ENCODE results near the gene NWD2. TPM values are rescaled to one million over a fixed set of nuclear protein-coding genes. Genes with fewer than 3 reads are reported as not detected.

The NWD2 gene
- polyA plus RNA-seq, 1 donor from 2014 or later, result 0.06 TPM

- Histone ChIP-seq H3F3A (ENCODE audit: insufficient read depth, low read length, poor library complexity, severe bottlenecking) (no peaks in the 10 kb centered on the region), H3K79me2 (replicated peaks; ENCODE audit: insufficient read depth, low read length) (no peaks in the 10 kb centered on the region), H3K4me2 (ENCODE audit: low read length) (no peak overlapping the region), H2AFZ (ENCODE audit: low read depth, low read length) (no peak overlapping the region), H3K27ac (ENCODE audit: low read length) (no peak overlapping the region), H3K9ac (ENCODE audit: low read length) (no peak overlapping the region), H3K9me2 (ENCODE audit: insufficient read depth, low read length) (no peaks in the 10 kb centered on the region), H3K4me3 (ENCODE audit: low read length) (no peak overlapping the region), H3K36me3 (ENCODE audit: insufficient read depth, low read length) (no peaks in the 10 kb centered on the region), H4K20me1 (ENCODE audit: insufficient read depth) (no peaks in the 10 kb centered on the region), H3K9me3 (ENCODE audit: low read length) (no peaks in the 10 kb centered on the region), H3K27me3 (ENCODE audit: insufficient read depth, low read depth, low read length) (no peaks in the 10 kb centered on the region)
- no peak for TF ChIP-seq TAF1 (IDR thresholded peaks at IDR 0.05; ENCODE audit: low read depth)
- TF ChIP-seq SMC3 (conservative IDR thresholded peaks at IDR 0.05; ENCODE audit: poor library complexity), result no peak
- no peak for TF ChIP-seq MXI1 (conservative IDR thresholded peaks at IDR 0.05; ENCODE audit: poor library complexity, severe bottlenecking)
- no peak for TF ChIP-seq POLR2AphosphoS5 (IDR thresholded peaks at IDR 0.05)
- TF ChIP-seq EP300 (conservative IDR thresholded peaks at IDR 0.05; ENCODE audit: poor library complexity, severe bottlenecking), result no peak
Observed at GRCh38 chr4:37370052-37370451, 125.5 kb downstream of the NWD2 start.

- H3K9ac ChIP-seq (ENCODE audit: low read length), result no peak overlapping the region
- H3K9me2 ChIP-seq (ENCODE audit: insufficient read depth, low read length), result no peaks in the 10 kb centered on the region
- no peaks in the 10 kb centered on the region for H4K20me1 ChIP-seq (ENCODE audit: insufficient read depth)
- no peaks in the 10 kb centered on the region for H3F3A ChIP-seq (ENCODE audit: insufficient read depth, low read length, poor library complexity, severe bottlenecking)
- H3K9me3 ChIP-seq (ENCODE audit: low read length), result no peaks in the 10 kb centered on the region
- H3K4me3 ChIP-seq (ENCODE audit: low read length), result no peak overlapping the region
- no peak overlapping the region for H3K4me2 ChIP-seq (ENCODE audit: low read length)
- H3K36me3 ChIP-seq (ENCODE audit: insufficient read depth, low read length), result no peaks in the 10 kb centered on the region
- no peaks in the 10 kb centered on the region for H3K27me3 ChIP-seq (ENCODE audit: insufficient read depth, low read depth, low read length)
- TF ChIP-seq, protein P1, sequence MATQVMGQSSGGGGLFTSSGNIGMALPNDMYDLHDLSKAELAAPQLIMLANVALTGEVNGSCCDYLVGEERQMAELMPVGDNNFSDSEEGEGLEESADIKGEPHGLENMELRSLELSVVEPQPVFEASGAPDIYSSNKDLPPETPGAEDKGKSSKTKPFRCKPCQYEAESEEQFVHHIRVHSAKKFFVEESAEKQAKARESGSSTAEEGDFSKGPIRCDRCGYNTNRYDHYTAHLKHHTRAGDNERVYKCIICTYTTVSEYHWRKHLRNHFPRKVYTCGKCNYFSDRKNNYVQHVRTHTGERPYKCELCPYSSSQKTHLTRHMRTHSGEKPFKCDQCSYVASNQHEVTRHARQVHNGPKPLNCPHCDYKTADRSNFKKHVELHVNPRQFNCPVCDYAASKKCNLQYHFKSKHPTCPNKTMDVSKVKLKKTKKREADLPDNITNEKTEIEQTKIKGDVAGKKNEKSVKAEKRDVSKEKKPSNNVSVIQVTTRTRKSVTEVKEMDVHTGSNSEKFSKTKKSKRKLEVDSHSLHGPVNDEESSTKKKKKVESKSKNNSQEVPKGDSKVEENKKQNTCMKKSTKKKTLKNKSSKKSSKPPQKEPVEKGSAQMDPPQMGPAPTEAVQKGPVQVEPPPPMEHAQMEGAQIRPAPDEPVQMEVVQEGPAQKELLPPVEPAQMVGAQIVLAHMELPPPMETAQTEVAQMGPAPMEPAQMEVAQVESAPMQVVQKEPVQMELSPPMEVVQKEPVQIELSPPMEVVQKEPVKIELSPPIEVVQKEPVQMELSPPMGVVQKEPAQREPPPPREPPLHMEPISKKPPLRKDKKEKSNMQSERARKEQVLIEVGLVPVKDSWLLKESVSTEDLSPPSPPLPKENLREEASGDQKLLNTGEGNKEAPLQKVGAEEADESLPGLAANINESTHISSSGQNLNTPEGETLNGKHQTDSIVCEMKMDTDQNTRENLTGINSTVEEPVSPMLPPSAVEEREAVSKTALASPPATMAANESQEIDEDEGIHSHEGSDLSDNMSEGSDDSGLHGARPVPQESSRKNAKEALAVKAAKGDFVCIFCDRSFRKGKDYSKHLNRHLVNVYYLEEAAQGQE (IDR thresholded peaks at IDR 0.05; ENCODE audit: borderline replicate concordance), result no peak
- TF ChIP-seq EZH2 (IDR thresholded peaks at IDR 0.05; ENCODE audit: borderline replicate concordance, insufficient read depth, low read length, poor library complexity, severe bottlenecking), result no peak
- TF ChIP-seq TAF1 (IDR thresholded peaks at IDR 0.05; ENCODE audit: low read depth), result no peak
- TF ChIP-seq SMC3 (conservative IDR thresholded peaks at IDR 0.05; ENCODE audit: poor library complexity), result no peak
- TF ChIP-seq MXI1 (conservative IDR thresholded peaks at IDR 0.05; ENCODE audit: poor library complexity, severe bottlenecking), result no peak
- TF ChIP-seq, protein P2, sequence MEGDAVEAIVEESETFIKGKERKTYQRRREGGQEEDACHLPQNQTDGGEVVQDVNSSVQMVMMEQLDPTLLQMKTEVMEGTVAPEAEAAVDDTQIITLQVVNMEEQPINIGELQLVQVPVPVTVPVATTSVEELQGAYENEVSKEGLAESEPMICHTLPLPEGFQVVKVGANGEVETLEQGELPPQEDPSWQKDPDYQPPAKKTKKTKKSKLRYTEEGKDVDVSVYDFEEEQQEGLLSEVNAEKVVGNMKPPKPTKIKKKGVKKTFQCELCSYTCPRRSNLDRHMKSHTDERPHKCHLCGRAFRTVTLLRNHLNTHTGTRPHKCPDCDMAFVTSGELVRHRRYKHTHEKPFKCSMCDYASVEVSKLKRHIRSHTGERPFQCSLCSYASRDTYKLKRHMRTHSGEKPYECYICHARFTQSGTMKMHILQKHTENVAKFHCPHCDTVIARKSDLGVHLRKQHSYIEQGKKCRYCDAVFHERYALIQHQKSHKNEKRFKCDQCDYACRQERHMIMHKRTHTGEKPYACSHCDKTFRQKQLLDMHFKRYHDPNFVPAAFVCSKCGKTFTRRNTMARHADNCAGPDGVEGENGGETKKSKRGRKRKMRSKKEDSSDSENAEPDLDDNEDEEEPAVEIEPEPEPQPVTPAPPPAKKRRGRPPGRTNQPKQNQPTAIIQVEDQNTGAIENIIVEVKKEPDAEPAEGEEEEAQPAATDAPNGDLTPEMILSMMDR (IDR thresholded peaks at IDR 0.05; ENCODE audit: poor library complexity, severe bottlenecking), result no peak
- no peak for TF ChIP-seq RAD21 (conservative IDR thresholded peaks at IDR 0.05)
- TF ChIP-seq POLR2AphosphoS5 (IDR thresholded peaks at IDR 0.05), result no peak
- no peak for TF ChIP-seq EP300 (conservative IDR thresholded peaks at IDR 0.05; ENCODE audit: poor library complexity, severe bottlenecking)
- H2AFZ ChIP-seq (ENCODE audit: low read depth, low read length), result no peak overlapping the region
- H3K27ac ChIP-seq (ENCODE audit: low read length), result no peak overlapping the region
- no peaks in the 10 kb centered on the region for H3K79me2 ChIP-seq (replicated peaks; ENCODE audit: insufficient read depth, low read length)
Observed at GRCh38 chr4:37381040-37381668, 136.6 kb downstream of the NWD2 start.
